SH-SY5Y (cell line): ENCODE data around the gene ELOB.

ENCODE experiments used
- GATA2 ChIP-seq: IDR thresholded peaks from 2 replicates; pipeline ENCODE4 v1.6.1; 2011; ENCODE audit warnings: mild to moderate bottlenecking, low read depth, low read length
- GATA3 ChIP-seq: IDR thresholded peaks from 2 replicates; pipeline ENCODE4 v1.6.1; 2011; ENCODE audit warnings: low read depth, mild to moderate bottlenecking, low read length, moderate library complexity

The ELOB gene

DNA sequence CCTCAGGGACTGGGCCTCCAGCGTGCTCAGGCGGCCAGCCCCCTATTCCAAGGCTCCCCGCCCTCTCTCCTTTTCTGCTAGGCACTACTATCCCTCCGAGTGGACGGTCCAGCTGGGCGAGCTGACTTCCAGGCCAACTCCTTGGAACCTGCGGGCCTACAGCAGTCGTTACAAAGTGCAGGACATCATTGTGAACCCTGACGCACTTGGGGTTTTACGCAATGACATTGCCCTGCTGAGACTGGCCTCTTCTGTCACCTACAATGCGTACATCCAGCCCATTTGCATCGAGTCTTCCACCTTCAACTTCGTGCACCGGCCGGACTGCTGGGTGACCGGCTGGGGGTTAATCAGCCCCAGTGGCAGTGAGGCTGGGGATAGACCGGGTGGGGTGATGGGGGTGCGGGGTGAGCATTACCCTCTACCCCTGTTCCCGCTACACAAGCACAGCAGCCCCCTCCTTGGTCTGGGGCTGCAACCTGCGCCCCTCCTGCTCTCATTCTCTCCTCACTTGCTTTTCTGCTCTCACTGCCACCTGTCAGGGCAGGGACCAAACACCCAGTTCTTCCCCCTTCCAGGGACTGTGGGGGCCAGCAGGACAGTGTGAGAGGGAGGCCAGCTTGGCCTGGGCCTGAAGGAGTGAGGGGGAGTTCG, 22.3 kb upstream of the ELOB start:
- TF ChIP-seq GATA2 (no peak), GATA3 (no peak)

DNA sequence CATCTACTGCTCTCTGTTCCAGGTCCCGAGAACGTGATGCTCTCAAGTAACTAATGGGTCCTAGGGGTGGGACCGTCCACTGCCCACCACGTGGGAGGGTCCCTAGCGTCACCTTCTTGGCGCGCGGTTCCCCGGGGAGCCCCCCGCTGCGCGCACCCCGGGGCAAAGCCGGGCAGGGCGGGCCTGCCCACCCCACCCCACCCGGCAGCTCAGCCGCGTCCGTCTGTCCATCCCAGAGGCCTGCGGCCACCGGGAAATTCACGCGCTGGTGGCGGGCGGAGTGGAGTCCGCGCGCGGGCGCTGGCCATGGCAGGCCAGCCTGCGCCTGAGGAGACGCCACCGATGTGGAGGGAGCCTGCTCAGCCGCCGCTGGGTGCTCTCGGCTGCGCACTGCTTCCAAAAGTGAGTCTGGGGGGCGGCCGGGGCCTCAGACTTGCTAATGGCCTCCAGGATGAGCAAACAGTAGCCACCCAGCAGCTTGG, 21.7 kb upstream of the ELOB start:
- TF ChIP-seq GATA2 (no peak), GATA3 (no peak)

DNA sequence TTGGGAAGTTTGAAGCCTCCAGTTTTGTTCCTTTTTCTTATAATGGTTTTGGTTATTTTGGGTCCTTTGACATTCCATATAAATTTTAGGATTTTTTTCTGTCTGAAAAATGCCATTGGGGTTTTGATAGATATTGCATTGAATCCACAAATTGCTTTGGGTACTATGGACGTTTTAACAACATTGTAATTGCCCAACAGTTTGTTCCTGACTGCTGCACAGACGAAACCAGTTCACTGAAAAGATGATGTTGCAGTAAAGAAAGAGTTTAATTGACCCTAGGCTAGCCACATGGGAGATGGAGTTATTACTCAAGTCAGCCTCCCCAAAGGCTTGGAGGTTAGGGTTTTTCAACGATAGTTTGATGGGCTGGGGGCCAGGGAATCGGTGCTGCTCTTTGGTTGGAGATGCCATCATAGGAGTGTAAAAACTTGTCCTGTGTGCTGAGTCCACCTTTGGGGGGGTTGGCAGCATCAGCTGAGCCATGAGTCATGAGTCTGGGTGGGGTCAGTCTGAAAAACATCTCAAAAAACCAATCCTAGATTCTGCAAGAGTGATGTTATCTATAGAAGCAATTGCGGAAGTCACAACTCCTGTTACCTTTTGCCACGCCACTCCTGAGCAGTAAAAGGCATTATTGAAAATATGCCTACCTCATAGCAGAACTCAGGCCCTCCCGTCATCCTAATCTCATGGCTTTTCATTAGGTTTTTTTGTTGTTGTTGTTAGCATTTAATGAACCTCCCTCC, 18.5 kb upstream of the ELOB start:
- no peak for TF ChIP-seq GATA3

DNA sequence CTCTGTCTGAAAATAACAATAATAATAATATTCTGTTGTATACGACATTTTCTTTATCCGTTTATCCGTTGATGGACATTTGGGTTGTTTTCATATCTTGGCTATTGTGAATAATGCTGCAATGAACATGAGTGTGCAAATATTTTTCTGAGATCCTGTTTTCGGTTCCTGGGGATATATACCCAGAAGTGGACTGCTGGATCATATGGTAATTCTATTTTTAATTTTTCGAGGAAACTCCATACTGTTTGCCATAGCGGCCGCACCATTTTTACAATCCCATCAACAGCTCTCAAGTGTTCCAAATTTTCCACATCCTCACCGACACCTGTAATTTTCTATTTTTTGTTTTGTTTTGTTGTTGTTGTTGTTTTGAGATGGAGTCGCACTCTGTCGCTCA, 15.9 kb upstream of the ELOB start:
- no peak for TF ChIP-seq GATA3
- TF ChIP-seq GATA2 = no peak

DNA sequence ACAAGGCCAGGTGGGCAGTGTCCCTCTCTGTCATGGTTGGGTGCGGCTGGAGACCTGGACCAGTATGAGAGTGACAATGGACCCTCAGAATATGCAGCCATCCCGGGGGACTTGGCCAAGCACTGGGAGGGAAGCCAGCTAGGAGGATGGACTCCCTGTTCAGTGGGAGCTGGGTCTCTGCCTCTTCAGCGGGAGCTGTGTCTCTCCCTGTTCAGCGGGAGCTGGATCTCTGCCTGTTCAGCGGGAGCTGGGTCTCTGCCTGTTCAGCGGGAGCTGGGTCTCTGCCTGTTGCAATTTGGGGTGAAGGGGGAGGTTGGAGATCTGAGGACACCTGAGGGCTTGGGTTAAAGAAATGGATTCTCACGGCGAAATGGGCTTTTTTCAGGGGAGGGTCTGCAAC, 14.1 kb upstream of the ELOB start:
- TF ChIP-seq GATA2 (no peak), GATA3 (no peak)

DNA sequence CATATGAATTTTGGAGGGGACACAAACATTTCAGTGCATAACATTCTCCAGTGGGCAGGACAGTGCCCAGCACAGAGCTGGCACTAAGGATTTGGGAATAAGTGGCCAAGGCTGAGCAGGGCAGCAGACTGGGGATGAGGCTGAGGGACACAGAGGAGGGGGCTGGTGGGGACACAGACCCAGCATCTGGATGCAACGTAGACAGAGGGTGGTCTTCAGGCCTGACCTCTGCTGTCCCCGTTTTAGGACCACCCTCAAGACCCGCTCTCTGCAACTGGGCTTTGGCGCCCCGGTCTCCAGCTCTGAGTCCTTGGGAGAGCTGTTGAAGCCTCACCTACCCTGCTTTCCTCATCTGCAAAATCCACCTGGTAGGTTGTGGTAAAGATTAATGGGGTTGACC, 13.6 kb upstream of the ELOB start:
- TF ChIP-seq GATA2 (no peak), GATA3 (no peak)

DNA sequence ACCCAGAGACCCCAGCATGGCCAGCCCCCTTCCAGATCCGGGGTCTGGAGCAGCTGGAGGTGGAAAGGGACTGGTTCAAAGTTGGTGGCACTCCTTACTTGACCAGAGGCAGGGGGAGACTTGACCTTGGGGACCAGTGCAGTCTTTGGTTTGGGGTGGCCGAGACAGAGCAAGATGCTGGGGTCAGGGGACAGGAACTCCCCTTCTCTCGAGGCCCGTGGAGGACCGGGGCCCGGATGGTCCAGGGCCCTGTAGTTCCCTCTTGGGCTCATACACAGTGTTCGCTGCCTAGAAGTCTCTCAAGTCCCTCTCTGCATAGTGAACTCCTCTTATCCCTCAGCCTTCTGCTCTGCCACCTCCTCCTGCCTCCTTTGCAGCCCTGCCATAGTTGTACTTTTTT, 10.9 kb upstream of the ELOB start:
- TF ChIP-seq GATA3 (no peak), GATA2 (no peak)

DNA sequence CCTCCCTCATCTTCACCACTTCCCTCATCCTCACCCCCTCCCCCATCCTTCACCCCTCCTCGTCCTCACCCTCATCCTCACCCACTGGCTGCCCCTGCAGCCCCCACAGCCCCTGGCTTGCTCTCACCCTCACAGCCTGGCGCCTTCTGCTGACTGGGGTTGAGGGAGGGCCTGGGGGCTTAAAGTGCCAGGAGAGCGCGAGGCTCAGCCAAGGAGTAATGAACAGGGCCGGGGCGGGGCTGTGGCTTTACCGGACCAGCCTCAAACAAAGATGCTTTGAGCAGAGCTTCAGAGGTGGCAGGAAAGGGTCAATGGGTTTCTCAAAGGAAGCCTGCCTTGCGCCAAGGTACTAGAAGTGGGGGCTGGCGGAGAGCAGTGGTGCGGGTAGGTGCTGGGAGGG, 10.3 kb upstream of the ELOB start, which contains the start of gene PRSS33:
Gene PRSS33 (minus strand): TSS at position 155 of the 400 bp plus-strand sequence. CDS start 1,013 bp downstream, outside the sequence.
- TF ChIP-seq GATA3 (no peak), GATA2 (no peak)

DNA sequence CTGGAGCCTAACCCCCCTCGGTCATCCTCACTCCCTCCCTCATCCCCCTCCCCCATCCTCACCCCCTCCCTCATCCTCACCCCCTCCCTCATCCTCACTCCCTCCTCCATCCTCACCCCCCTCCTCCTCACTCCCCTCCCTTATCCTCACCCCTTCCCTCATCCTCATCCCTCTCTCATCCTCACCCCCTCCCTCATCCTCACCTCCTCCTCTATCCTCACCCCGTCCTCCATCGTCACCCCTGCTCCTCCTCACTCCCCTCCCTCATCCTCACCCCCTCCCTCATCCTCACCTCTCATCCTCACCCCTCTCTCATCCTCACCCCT, 9.7 kb upstream of the ELOB start:
- TF ChIP-seq GATA3 (no peak), GATA2 (no peak)

DNA sequence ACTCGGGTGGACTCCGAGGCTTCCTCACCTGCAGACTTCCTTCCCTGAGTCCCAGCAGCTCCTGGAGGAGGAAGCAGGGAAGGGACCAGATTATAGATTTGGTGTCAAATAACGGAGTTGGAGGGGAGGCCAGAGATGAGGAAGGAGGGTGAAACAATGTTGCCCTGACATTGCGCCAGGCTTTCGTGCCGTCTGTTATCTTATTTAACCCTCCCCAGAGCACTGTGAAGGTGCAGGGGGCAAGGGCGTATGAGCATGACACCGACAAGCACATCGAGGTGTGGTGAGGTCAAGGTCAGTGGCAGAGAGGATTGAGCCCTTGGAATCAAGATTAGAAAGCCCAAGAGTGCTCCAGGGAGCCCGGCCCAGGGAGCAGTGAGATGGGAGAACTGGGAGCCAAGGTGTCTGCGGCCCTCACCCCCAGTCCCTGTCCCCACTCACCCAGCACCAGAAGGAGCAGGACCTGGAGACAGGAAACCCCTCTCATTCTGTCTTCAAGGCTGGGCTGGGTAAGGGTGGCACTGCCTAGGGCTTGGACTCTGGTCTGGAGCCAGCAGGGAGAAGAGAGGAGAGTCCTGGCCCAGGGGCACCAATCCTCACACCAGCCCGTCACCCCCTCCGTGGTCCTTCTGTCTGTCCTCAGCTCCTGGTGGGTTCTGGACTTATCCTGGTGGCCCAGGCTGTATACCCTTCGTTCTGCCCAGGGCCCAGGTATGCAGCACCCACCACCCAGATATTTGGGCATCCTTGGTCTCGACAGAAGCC, 9.2 kb upstream of the ELOB start:
- TF ChIP-seq GATA3 (no peak), GATA2 (no peak)

DNA sequence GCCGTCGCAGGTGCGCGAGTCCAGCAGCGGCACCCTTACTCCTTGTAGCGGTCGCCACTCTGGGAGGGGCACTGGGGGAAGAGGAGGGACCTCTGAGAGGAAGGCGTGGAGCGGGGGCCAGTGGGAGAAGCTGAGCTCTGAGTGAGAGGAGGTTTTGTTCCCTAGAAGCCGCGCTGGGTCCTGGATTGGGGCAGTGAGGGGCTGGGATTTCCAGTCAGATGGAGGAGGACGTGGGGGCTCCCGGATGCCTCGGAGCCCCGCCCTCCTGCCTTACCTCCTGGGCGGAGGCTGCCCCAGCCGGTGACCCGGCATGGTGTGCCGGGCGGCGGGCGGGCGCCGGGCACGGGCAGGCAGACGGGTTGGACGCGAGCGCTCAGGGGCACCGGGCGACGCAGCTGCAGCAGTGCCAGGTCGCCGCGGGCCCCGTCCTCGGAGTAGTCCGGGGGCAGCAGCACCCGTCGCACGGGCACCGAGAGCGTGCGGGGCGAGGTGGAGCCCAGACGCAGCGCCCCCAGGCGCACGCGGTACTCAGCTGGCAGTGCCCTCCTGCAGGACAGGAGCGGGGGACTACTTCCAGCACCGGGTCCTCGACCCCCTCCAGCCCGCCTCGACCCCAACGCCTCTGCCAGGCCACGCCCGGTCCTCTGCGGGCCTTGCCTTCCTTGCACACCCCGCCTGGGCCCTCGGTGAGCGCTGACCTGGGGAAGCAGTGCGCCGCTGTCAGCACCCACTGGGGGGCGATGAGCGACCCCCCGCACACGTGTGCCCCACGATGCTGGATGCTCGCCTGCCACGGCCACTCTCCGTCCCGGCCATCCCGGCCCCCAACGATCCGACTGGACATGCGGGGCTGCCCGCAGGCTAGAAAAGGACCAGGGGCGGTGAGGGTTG, 8.3 kb upstream of the ELOB start:
- TF ChIP-seq GATA2 = no peak
- no peak for TF ChIP-seq GATA3

DNA sequence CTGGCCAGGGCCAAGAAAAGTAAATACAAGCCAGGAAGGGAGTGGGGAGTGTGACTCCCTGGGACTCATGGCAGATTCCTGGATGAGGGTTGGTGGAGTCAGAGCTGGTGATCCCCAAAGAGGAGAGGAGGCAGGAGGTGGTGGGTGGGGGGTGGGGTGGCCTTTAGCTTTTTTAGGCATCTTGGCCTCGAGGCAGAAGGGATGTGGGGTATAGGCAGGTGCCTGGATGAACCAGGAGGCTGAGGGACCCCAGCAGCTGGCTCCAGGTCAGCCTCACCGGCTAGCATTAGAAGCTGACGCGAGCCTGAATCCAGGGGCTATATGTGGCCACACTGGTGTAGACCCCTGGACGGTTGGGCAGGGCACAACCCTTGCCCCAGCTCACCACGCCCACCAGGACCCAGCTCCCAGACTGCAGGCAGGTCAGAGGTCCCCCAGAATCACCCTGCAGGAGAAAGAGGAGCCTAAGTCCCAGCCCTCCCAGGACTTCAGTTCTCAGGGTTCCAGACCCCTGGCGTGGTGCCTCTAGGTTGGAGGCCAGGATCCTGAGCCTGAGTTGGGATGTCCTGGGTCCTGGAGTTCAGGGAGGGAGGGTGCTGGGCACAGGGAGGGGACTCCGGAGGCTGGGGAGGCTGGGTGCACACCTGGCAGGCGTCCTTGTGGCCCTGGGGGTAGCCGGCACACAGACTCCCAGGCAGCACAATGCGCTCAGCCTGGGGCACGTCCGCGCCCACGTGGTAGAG, 7.4 kb upstream of the ELOB start:
- TF ChIP-seq GATA2 = no peak
- no peak for TF ChIP-seq GATA3
